ENCODE measurements around the gene NLK.

DNA sequence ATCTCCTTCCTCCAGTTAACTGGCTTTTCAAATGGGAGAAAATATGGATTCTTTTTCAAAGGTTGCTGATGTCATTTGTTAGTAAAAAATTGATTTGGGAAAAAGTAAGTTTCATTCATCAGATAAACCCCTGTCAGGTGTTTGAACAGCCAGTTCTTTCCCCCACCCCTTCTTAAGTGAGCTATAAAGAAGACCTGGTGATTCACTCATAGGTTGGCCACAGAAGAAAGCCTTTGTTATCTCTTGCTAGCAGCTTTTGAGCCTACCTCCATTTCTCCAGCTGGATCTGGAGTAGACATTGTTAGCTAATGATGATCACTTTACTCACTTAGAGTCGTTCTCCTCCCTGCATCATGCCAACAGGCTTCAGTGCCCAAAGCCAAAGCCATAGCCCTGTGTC lies 63.0 kb downstream of the NLK start:
- TF ChIP-seq, protein P1, sequence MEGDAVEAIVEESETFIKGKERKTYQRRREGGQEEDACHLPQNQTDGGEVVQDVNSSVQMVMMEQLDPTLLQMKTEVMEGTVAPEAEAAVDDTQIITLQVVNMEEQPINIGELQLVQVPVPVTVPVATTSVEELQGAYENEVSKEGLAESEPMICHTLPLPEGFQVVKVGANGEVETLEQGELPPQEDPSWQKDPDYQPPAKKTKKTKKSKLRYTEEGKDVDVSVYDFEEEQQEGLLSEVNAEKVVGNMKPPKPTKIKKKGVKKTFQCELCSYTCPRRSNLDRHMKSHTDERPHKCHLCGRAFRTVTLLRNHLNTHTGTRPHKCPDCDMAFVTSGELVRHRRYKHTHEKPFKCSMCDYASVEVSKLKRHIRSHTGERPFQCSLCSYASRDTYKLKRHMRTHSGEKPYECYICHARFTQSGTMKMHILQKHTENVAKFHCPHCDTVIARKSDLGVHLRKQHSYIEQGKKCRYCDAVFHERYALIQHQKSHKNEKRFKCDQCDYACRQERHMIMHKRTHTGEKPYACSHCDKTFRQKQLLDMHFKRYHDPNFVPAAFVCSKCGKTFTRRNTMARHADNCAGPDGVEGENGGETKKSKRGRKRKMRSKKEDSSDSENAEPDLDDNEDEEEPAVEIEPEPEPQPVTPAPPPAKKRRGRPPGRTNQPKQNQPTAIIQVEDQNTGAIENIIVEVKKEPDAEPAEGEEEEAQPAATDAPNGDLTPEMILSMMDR (conservative IDR thresholded peaks at IDR 0.05; ENCODE audit: low read length): no peak
- TF ChIP-seq EZH2phosphoT487 (IDR thresholded peaks at IDR 0.05; ENCODE audit: borderline replicate concordance, low read depth, low read length): no peak

All from OCI-LY7 (cell line).